HEK293 (cell line): ENCODE data around the gene SPX.
A peak's percentile ranks its signal among the peaks of the same experiment; 100 is the strongest.

ENCODE experiments used
- CTCF ChIA-PET: fragments of 350-600 bp; formaldehyde crosslinking; extraction: SDS; loops from one replicate; lab custom pipeline; 2021; ENCODE audit warnings: antibody characterized with exemption; lab: Yijun Ruan, JAX
- POLR2A ChIA-PET: fragments of 300-600 bp; formaldehyde crosslinking; extraction: SDS; loops from one replicate; lab custom pipeline; 2020; ENCODE audit warnings: antibody characterized with exemption, inconsistent platforms; lab: Yijun Ruan, JAX
- H3K27ac ChIP-seq: fragments of 200-500 bp; sonication (Bioruptor generic); 2 replicates; pipeline ENCODE4 v1.5.1; 2014; ENCODE audit warnings: low read depth, low read length, control low read depth, inconsistent platforms; ENCODE audit errors: extremely low read depth
- H3K36me3 ChIP-seq, 2 experiments: fragments of 200-500 bp in 1 of 2; sonication (Bioruptor generic) in 1 of 2; 1 replicate in 1 of 2; 2 replicates in 1 of 2; pipeline ENCODE4 v1.5.1; 2014 to 2017; ENCODE audit warnings: inconsistent platforms in 2 of 2, low read length in 2 of 2; ENCODE audit not compliant: control insufficient read depth in 2 of 2, insufficient read depth in 1 of 2
- H3K4me1 ChIP-seq: fragments of 200-500 bp; sonication (Bioruptor generic); 2 replicates; pipeline ENCODE4 v1.5.1; 2014; ENCODE audit warnings: mild to moderate bottlenecking, low read length, inconsistent platforms; ENCODE audit not compliant: control insufficient read depth, insufficient read depth
- H3K4me3 ChIP-seq: 2 replicates; pipeline ENCODE4 v1.5.1; 2011; ENCODE audit warnings: low read depth, mild to moderate bottlenecking, control low read depth, low read length, moderate library complexity
- H3K9me3 ChIP-seq: fragments of 200-500 bp; sonication (Bioruptor generic); 2 replicates; pipeline ENCODE4 v1.5.1; 2014; ENCODE audit warnings: low read depth, low read length, inconsistent platforms; ENCODE audit not compliant: control insufficient read depth, insufficient read depth
- GLIS2 ChIP-seq: fragments of 450-650 bp; formaldehyde crosslinking; IDR thresholded peaks from 2 replicates; pipeline ENCODE4 v1.5.1; 2016; ENCODE audit warnings: missing biosample characterization, missing genetic modification characterization
- HOXD13 ChIP-seq: sonication (generic); formaldehyde crosslinking; IDR thresholded peaks from 2 replicates; pipeline ENCODE4 v1.8.0; 2022; ENCODE audit warnings: missing genetic modification reagents, borderline replicate concordance
- PRDM10 ChIP-seq: fragments of 450-650 bp; formaldehyde crosslinking; IDR thresholded peaks from 2 replicates; pipeline ENCODE4 v1.5.1; 2016; ENCODE audit warnings: missing biosample characterization, missing genetic modification characterization
- PRDM2 ChIP-seq: fragments of 450-650 bp; formaldehyde crosslinking; IDR thresholded peaks from 2 replicates; pipeline ENCODE4 v1.5.1; 2016; ENCODE audit warnings: missing biosample characterization, missing genetic modification characterization, borderline replicate concordance
- REPIN1 ChIP-seq: fragments of 450-650 bp; formaldehyde crosslinking; IDR thresholded peaks from 2 replicates; pipeline ENCODE4 v1.5.1; 2017; ENCODE audit warnings: missing biosample characterization, missing genetic modification characterization, low read depth
- ZBTB20 ChIP-seq: fragments of 450-650 bp; formaldehyde crosslinking; IDR thresholded peaks from 2 replicates; pipeline ENCODE4 v1.5.1; 2016; ENCODE audit warnings: missing biosample characterization, missing genetic modification characterization
- ZBTB26 ChIP-seq: fragments of 450-650 bp; formaldehyde crosslinking; optimal IDR thresholded peaks from 2 replicates; pipeline ENCODE3; 2016; ENCODE audit warnings: missing biosample characterization, mild to moderate bottlenecking, missing genetic modification characterization
- ZFHX2 ChIP-seq: fragments of 450-650 bp; formaldehyde crosslinking; conservative IDR thresholded peaks from 2 replicates; pipeline ENCODE4 v1.5.1; 2016; ENCODE audit warnings: missing biosample characterization, missing genetic modification characterization
- ZIC2 ChIP-seq: fragments of 450-650 bp; formaldehyde crosslinking; IDR thresholded peaks from 2 replicates; pipeline ENCODE4 v1.5.1; 2016; ENCODE audit warnings: missing biosample characterization, missing genetic modification characterization
- ZNF19 ChIP-seq: fragments of 450-650 bp; formaldehyde crosslinking; IDR thresholded peaks from 2 replicates; pipeline ENCODE4; 2016; ENCODE audit warnings: missing biosample characterization, missing genetic modification characterization, low read depth
- ZNF202 ChIP-seq: fragments of 450-650 bp; formaldehyde crosslinking; IDR thresholded peaks from 2 replicates; pipeline ENCODE4 v1.5.1; 2016; ENCODE audit warnings: missing biosample characterization, missing genetic modification characterization, borderline replicate concordance
- ZNF335 ChIP-seq: fragments of 450-650 bp; formaldehyde crosslinking; conservative IDR thresholded peaks from 2 replicates; pipeline ENCODE4 v1.5.1; 2016; ENCODE audit warnings: missing biosample characterization, missing genetic modification characterization
- ZNF423 ChIP-seq: fragments of 450-650 bp; formaldehyde crosslinking; IDR thresholded peaks from 2 replicates; pipeline ENCODE4 v1.5.1; 2016; ENCODE audit warnings: missing biosample characterization, missing genetic modification characterization
- ZNF449 ChIP-seq: fragments of 450-650 bp; formaldehyde crosslinking; IDR thresholded peaks from 2 replicates; pipeline ENCODE4 v1.5.1; 2017; ENCODE audit warnings: missing biosample characterization, mild to moderate bottlenecking, missing genetic modification characterization, moderate library complexity
- ZNF555 ChIP-seq: fragments of 450-650 bp; formaldehyde crosslinking; conservative IDR thresholded peaks from 2 replicates; pipeline ENCODE4 v1.5.1; 2017; ENCODE audit warnings: missing biosample characterization, mild to moderate bottlenecking, missing genetic modification characterization, inconsistent platforms
- ZNF560 ChIP-seq: fragments of 450-650 bp; formaldehyde crosslinking; IDR thresholded peaks from 2 replicates; pipeline ENCODE4 v1.5.1; 2017; ENCODE audit warnings: missing biosample characterization, missing genetic modification characterization, borderline replicate concordance
- ZNF571 ChIP-seq: fragments of 450-650 bp; formaldehyde crosslinking; IDR thresholded peaks from 2 replicates; pipeline ENCODE4 v1.5.0; 2017; ENCODE audit warnings: missing biosample characterization, missing genetic modification characterization
- ZNF843 ChIP-seq: fragments of 450-650 bp; formaldehyde crosslinking; IDR thresholded peaks from 2 replicates; pipeline ENCODE4 v1.5.1; 2016; ENCODE audit warnings: missing biosample characterization, missing genetic modification characterization

Gene SPX

GRCh38 chr12:21502164-21502496 lies 24.0 kb upstream of the SPX start:
- CTCF ChIA-PET: interaction anchor here (1.0 kb wide), 1 partner anchor 253 kb away, joined by 5 read pairs; no protein-coding TSS in a partner anchor
- POLR2A ChIA-PET: interaction anchor here (1.1 to 2.1 kb wide), 8 partner anchors 9 to 165 kb away, joined by 3 to 13 read pairs (median 5); partner anchors contain the start of genes LDHB, PYROXD1 and SPX
- peak overlapping the region; percentile 81 for H3K27ac ChIP-seq

GRCh38 chr12:21502872-21503271 lies 23.2 kb upstream of the SPX start:
- no peak overlapping the region for H3K27ac ChIP-seq
- TF ChIP-seq HOXD13 (no peak), ZNF843 (tag by site-specific recombination) (no peak), ZNF560 (tag by site-specific recombination) (no peak), ZNF423 (tag by site-specific recombination) (no peak), ZIC2 (tag by site-specific recombination) (no peak), ZFHX2 (no peak), GLIS2 (tag by site-specific recombination) (no peak), PRDM2 (tag by site-specific recombination) (no peak), ZNF202 (tag by site-specific recombination) (no peak), ZNF449 (tag by site-specific recombination) (no peak)

More at GRCh38 chr12:21502164-21502496, 24.0 kb upstream of the SPX start:
- Histone ChIP-seq H3K4me1 (peaks cover 11% of the 10 kb centered on the region), H3K36me3 (peaks cover 5 to 21% of the 10 kb centered on the region in 2 experiments; a peak in 2 of 3 replicates), H3K9me3 (no peaks in the 10 kb centered on the region), H3K4me3 (peak overlapping the region; percentile 85)
- TF ChIP-seq ZBTB26 (peak; percentile 22), ZNF555 (tag by site-specific recombination) (no peak), REPIN1 (tag by site-specific recombination) (no peak), PRDM10 (peak; percentile 29; the same call in 1 of the 2 replicates), ZNF335 (tag by site-specific recombination) (peak; percentile 98), ZBTB20 (peak; percentile 50; the same call in 1 of the 2 replicates), ZNF571 (tag by site-specific recombination) (no peak), ZNF19 (no peak)

More at GRCh38 chr12:21502872-21503271, 23.2 kb upstream of the SPX start:
- CTCF ChIA-PET: no interaction called here
- H3K36me3 ChIP-seq: peaks cover 5 to 18% of the 10 kb centered on the region in 2 experiments; a peak in 2 of 3 replicates
- H3K9me3 ChIP-seq: no peaks in the 10 kb centered on the region
- peak overlapping the region; percentile 85 for H3K4me3 ChIP-seq
- POLR2A ChIA-PET: interaction anchor here (1.2 kb wide), 1 partner anchor 65 kb away, joined by 3 read pairs; the partner anchor contains the start of gene PYROXD1
- peaks cover 11% of the 10 kb centered on the region for H3K4me1 ChIP-seq
